ENCODE results near the gene LRRC56.

The LRRC56 gene

GRCh38 chr11:551596-551995 is 14.3 kb downstream of the LRRC56 start:
- Histone ChIP-seq H3K36me3 (ENCODE audit: insufficient read depth, low read length) (no peaks in the 10 kb centered on the region), H3K4me1 (ENCODE audit: insufficient read depth, low read length) (no peaks in the 10 kb centered on the region), H3K9me3 (ENCODE audit: control insufficient read depth, insufficient read depth, low read length) (no peaks in the 10 kb centered on the region), H3K9ac (ENCODE audit: low read depth, low read length) (no peak overlapping the region)

- Histone ChIP-seq H3K4me1 (ENCODE audit: insufficient read depth, low read length) (peaks cover 5% of the 10 kb centered on the region; the same call in 1 of the 2 replicates), H3K9me3 (ENCODE audit: control insufficient read depth, insufficient read depth, low read length) (no peaks in the 10 kb centered on the region), H3K9ac (ENCODE audit: low read depth, low read length) (no peak overlapping the region), H3K36me3 (ENCODE audit: insufficient read depth, low read length) (no peaks in the 10 kb centered on the region)
These were observed 16.0 kb downstream of the LRRC56 start for GRCh38 chr11:553083-553987.

GRCh38 chr11:553988-554340 is 16.6 kb downstream of the LRRC56 start:
- no peak overlapping the region; the same call in 1 of the 2 replicates for H3K9ac ChIP-seq (ENCODE audit: low read depth, low read length)
- no peaks in the 10 kb centered on the region for H3K36me3 ChIP-seq (ENCODE audit: insufficient read depth, low read length)
- peaks cover 5% of the 10 kb centered on the region; the same call in 1 of the 2 replicates for H3K4me1 ChIP-seq (ENCODE audit: insufficient read depth, low read length)

GRCh38 chr11:554428-555226 is 17.3 kb downstream of the LRRC56 start:
- H3K9ac ChIP-seq (ENCODE audit: low read depth, low read length): peak overlapping the region; percentile 33

More at GRCh38 chr11:553988-554340, 16.6 kb downstream of the LRRC56 start:
- no peaks in the 10 kb centered on the region for H3K9me3 ChIP-seq (ENCODE audit: control insufficient read depth, insufficient read depth, low read length)

GRCh38 chr11:555227-555779 is 18.0 kb downstream of the LRRC56 start:
- H3K9me3 ChIP-seq (ENCODE audit: control insufficient read depth, insufficient read depth, low read length): no peaks in the 10 kb centered on the region
- H3K4me1 ChIP-seq (ENCODE audit: insufficient read depth, low read length): peaks cover 8% of the 10 kb centered on the region; the same call in 1 of the 2 replicates
- H3K36me3 ChIP-seq (ENCODE audit: insufficient read depth, low read length): no peaks in the 10 kb centered on the region
- H3K9ac ChIP-seq (ENCODE audit: low read depth, low read length): peak overlapping the region; percentile 68; the same call in 1 of the 2 replicates

More at GRCh38 chr11:554428-555226, 17.3 kb downstream of the LRRC56 start:
- H3K4me1 ChIP-seq (ENCODE audit: insufficient read depth, low read length): peaks cover 8% of the 10 kb centered on the region; the same call in 1 of the 2 replicates
- no peaks in the 10 kb centered on the region for H3K36me3 ChIP-seq (ENCODE audit: insufficient read depth, low read length)
- no peaks in the 10 kb centered on the region for H3K9me3 ChIP-seq (ENCODE audit: control insufficient read depth, insufficient read depth, low read length)

- peaks cover 8% of the 10 kb centered on the region; the same call in 1 of the 2 replicates for H3K4me1 ChIP-seq (ENCODE audit: insufficient read depth, low read length)
- no peaks in the 10 kb centered on the region for H3K36me3 ChIP-seq (ENCODE audit: insufficient read depth, low read length)
- H3K9me3 ChIP-seq (ENCODE audit: control insufficient read depth, insufficient read depth, low read length): no peaks in the 10 kb centered on the region
- peak overlapping the region; percentile 68 for H3K9ac ChIP-seq (ENCODE audit: low read depth, low read length)
These were observed 18.7 kb downstream of the LRRC56 start for GRCh38 chr11:555780-556661.

GRCh38 chr11:556662-557256 is 19.4 kb downstream of the LRRC56 start:
- no peaks in the 10 kb centered on the region for H3K9me3 ChIP-seq (ENCODE audit: control insufficient read depth, insufficient read depth, low read length)
- no peaks in the 10 kb centered on the region for H3K36me3 ChIP-seq (ENCODE audit: insufficient read depth, low read length)
- peaks cover 8% of the 10 kb centered on the region; the same call in 1 of the 2 replicates for H3K4me1 ChIP-seq (ENCODE audit: insufficient read depth, low read length)
- peak overlapping the region; percentile 68; the same call in 1 of the 2 replicates for H3K9ac ChIP-seq (ENCODE audit: low read depth, low read length)

- no peaks in the 10 kb centered on the region for H3K36me3 ChIP-seq (ENCODE audit: insufficient read depth, low read length)
- peaks cover 8% of the 10 kb centered on the region; the same call in 1 of the 2 replicates for H3K4me1 ChIP-seq (ENCODE audit: insufficient read depth, low read length)
- H3K9me3 ChIP-seq (ENCODE audit: control insufficient read depth, insufficient read depth, low read length): no peaks in the 10 kb centered on the region
- no peak overlapping the region for H3K9ac ChIP-seq (ENCODE audit: low read depth, low read length)
These were observed 20.2 kb downstream of the LRRC56 start for GRCh38 chr11:557328-558132.

- Histone ChIP-seq H3K9me3 (ENCODE audit: control insufficient read depth, insufficient read depth, low read length) (no peaks in the 10 kb centered on the region), H3K4me1 (ENCODE audit: insufficient read depth, low read length) (peaks cover 8% of the 10 kb centered on the region; the same call in 1 of the 2 replicates), H3K9ac (ENCODE audit: low read depth, low read length) (no peak overlapping the region), H3K36me3 (ENCODE audit: insufficient read depth, low read length) (no peaks in the 10 kb centered on the region)
These were observed 21.2 kb downstream of the LRRC56 start for GRCh38 chr11:558503-558902.

- no peaks in the 10 kb centered on the region for H3K9me3 ChIP-seq (ENCODE audit: control insufficient read depth, insufficient read depth, low read length)
- H3K4me1 ChIP-seq (ENCODE audit: insufficient read depth, low read length): peaks cover 8% of the 10 kb centered on the region; the same call in 1 of the 2 replicates
- H3K36me3 ChIP-seq (ENCODE audit: insufficient read depth, low read length): no peaks in the 10 kb centered on the region
- no peak overlapping the region for H3K9ac ChIP-seq (ENCODE audit: low read depth, low read length)
These were observed 21.8 kb downstream of the LRRC56 start for GRCh38 chr11:559020-559620.

- no peaks in the 10 kb centered on the region for H3K36me3 ChIP-seq (ENCODE audit: insufficient read depth, low read length)
- peak overlapping the region; percentile 77 for H3K9ac ChIP-seq (ENCODE audit: low read depth, low read length)
- H3K9me3 ChIP-seq (ENCODE audit: control insufficient read depth, insufficient read depth, low read length): no peaks in the 10 kb centered on the region
- H3K4me1 ChIP-seq (ENCODE audit: insufficient read depth, low read length): peaks cover 8% of the 10 kb centered on the region; the same call in 1 of the 2 replicates
These were observed 22.5 kb downstream of the LRRC56 start for GRCh38 chr11:559712-560304.
